HG03045 (cell line): ENCODE measurements around the gene CDH23.

Experiments used
- ATAC-seq: cut with Tn5 transposase; IDR thresholded peaks from one replicate; pipeline ENCODE4 v1.9.1; 2021; ENCODE audit warnings: mild to moderate bottlenecking, moderate library complexity; ENCODE audit not compliant: unreplicated experiment

CDH23 gene

DNA sequence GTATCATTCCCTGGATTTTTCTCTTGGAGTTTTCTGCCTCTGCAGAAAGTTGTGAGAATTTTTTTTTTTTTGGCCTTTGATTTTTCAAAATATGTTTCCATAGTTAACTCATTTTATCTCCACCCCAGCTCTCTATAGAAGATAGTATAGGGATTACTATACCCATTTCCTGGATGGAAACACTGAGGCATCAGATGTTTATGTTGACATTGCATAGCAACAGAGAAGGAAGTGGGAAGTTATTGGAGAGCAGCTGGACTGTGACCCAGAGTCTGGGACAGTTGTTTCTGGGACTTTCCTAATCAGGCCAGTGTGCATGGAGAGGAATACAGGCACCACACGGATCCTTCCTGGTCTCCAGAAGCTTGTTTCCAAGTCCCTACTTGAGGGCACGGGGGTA lies 158.0 kb downstream of the CDH23 start:
- ATAC-seq: no peak

DNA sequence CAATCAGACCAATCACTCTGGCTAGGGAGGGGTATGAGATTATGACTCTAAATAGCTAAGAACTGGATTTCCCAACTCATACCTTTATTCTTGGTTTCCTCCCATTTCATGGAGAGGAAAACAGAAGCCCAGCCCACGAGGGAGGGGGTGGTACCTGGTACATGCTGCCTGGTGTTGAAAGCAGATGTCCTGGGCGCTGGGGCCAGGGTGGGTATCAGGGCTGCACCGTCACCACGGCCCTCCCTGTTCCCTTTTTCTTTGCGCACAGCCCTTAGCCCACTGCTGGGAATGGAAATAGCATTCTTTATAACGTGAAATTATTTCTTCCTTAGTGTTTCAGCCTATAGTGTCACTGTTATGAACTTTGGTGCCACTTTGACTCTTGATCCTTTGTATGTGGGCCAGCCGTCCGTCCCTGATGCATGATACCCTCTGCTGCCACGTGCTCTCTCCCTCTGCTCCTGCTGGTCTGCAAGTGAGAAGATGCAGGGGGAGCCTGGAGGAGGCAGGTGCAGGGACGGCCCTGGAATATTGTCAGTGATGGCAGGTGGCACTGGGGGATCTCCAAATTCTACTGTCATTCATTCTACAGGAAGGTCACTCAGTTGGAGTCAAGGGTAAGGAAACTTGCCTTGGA lies 158.5 kb downstream of the CDH23 start:
- ATAC-seq: no peak

DNA sequence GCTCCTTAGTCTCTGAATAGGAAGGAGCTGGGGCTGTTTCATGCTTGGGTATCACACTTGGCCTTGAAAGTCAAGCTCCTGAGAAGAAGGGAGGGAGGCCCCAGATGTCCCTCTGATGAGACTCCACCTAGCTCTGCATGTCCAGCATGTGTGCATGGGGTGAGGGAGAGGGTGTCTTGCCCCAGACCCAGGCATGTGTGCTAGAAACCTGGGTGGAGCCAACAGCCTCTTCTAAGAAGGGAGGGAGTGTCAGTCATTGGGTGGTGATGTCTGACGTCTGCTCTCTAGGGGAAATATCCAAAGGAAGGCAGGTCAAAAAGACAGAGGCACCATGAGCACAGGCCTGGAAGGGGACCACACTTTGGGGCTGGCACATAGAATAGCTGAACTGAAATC lies 159.0 kb downstream of the CDH23 start:
- no peak for ATAC-seq

DNA sequence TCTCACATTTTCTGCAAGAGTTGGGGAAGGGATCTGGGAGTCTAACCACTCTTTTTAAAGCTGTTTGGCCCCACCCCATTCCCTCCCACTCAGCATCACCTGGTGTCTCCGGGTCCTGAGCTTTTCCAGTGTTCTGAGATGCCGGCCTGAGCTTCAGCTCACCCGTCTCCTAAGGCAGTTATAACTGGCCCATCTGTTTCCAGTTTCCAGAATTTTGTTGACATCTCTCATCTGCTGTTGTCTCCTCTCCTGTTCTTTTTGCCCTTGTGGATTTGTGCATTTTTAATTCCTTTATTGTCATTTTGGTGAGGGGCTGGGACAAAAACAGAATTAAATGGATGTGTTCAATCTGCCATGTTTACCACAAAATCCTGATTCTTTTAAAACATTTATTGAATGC lies 162.3 kb downstream of the CDH23 start:
- no peak for ATAC-seq

DNA sequence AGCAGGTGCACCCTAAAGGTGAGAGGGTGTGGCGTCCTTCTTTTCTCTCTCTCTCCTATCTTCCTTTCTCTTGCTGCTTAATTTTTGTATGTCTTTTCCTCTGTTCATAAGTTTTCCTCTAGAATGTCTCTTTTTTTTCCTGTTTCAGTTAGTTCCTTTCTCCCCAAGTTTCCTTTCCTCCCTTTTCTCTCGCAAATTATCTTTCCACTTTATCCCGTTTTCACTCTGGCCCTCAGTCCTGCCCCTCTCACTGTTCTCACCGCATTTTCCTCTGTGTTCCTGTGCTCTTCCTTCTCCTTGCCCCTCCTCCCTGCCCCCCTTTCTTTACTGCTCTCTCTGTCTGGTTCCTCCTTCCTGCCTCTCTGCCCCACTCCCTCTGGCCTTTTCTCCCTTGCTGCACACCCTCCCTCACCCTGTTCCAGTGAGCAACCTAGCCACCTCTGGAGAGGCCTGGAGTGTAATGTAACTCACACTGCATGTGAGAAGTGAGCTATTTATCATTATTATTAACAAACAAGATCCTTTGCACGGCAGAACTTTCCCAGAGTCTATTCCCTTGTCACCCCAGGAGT lies 164.4 kb downstream of the CDH23 start:
- no peak for ATAC-seq

DNA sequence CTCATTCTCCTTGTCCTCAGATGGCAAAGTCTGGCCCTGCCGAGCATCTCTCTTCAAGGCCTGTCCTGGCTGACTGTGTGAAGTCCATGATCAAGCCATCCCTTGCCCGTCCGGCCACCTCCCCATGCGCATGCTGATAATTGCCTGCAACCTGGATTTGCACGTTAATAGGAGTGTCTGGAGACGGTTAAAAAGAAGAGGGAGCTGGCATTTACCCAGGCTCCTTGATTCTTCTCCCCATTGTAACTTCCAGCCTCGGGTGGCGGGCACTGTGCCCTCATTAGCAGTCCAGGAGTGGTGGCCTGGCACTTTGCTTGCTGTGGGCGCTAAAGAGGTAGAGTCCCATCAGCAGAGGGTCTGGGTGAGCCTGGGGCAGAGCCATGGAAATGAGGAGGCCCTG lies 165.5 kb downstream of the CDH23 start:
- no peak for ATAC-seq

DNA sequence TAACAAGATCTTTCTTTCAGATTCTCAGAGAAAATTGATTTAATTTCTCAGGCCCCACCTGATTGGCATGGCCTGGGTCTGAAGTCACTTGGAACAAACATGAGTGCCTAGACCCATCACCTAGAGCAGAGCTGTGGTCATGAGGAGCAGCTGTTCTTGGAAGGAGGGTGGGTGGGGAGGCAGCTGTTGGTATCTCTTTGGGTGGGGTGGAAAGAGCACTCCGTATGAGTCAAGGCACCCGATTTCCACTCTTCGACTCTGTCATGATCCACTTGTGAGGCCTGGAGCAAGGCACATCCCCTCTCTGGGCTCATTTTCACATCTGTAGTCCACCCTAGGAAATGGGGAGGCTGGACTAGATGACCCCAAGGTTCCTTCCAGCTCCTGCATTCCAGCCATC lies 166.2 kb downstream of the CDH23 start:
- no peak for ATAC-seq

DNA sequence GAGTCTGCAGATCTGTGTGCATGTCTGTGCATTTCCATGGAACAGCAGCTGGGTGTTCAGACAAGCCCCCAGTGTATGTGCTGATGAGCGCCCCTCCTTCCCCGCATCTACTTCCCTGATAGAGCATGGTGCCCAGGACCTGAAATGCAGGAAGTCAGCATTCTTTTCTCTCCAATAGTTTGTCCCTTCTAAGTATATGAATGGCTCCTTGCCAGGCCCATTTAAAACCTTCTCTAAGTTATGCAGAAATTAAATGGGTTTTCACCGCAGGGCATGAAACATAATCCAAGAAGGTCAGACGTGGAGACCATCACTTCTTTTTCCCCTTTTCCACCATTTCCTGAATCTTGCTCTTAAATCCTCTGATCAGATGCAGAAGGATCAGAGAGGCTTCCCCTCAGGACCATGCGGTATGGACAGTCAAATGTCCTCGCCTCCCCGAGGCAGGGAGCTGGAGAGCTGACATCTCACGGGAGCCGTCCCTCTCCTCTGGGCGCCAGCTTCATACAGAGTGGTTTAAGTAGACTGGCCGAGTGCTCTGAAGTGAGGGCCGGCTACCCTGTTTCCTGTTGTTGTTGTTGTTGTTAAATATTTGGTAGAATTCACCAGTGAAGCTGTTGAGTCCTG lies 167.6 kb downstream of the CDH23 start:
- ATAC-seq: no peak

DNA sequence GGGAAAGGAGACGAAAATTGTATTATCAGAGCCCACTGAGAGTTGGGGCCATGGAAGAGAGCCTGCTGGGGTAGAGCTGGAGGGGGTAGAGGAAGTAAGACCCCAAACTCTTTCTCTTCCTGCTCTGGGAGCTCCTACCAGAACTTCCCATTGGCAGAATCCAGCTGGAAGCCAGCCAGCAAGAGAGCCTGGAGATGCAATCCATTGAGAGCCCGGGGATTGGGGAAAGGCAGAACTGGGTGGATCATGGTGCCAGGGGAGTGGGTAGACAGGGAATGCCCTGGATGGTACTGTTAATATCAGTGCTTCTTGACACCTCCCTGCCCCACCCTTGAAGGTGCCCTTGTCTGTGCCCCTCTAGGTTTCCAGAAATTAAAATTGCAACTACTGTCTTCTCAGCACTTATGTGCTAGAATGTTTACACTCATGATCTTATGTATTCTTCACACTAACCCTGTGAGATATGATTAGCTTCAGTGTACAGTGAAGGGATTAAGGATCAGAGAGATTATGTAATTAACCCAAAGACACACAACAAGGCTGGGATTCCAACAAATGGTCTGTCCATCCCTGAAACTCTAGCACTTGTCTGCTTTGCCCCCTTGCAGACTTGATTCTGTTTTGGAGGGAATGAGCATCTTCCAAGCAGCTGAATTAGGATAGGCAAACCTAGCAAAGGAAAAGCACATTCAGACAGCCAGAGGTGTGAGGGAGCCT lies 168.7 kb downstream of the CDH23 start:
- no peak for ATAC-seq

DNA sequence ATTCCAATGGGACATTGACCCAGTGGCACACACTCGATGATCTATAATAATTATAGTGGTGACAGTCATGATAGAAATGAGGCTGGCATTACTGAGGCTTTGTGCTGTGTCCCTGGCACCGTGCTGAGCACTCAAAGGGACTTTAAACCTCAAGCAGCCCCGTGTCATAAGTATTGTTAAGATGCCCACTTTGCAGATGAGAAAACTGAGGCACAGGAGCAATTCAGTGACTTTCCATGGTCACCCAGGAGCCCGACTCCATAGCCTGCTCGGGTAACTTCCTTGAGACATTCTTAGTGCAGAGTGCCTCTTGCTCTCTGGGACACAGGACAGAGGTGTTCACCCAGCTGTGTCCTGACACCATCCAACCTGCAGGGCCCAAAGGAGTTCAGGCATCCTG lies 170.3 kb downstream of the CDH23 start:
- no peak for ATAC-seq

DNA sequence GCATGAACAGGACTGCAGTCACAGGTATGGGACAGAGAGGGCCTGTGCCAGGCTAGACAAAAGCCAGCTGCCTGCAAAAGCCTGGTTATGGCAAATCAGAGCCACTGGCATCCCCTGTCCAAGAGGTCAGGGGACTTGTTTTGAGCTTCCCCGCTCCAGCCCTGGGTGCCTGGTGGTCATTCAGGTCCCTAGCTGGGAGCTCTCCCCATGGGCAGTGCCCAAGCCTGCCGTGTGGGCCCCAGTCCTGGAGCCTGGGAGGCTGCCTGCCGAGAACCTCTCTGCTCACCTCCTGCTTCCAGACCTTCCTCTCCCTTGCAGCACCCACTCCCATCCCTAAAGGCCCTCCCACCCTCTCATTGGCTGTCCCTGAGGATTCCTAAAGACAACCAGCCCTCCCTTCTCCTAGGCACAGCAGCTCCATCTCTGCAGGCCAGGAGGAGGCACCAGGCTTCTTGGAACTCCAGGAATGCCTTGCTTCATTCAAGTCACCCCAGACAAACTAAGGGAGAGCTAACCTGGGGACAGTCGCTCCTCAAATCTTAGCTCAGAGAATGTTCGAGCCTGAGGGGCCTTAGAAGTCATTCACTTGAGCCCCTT lies 172.3 kb downstream of the CDH23 start:
- no peak for ATAC-seq

DNA sequence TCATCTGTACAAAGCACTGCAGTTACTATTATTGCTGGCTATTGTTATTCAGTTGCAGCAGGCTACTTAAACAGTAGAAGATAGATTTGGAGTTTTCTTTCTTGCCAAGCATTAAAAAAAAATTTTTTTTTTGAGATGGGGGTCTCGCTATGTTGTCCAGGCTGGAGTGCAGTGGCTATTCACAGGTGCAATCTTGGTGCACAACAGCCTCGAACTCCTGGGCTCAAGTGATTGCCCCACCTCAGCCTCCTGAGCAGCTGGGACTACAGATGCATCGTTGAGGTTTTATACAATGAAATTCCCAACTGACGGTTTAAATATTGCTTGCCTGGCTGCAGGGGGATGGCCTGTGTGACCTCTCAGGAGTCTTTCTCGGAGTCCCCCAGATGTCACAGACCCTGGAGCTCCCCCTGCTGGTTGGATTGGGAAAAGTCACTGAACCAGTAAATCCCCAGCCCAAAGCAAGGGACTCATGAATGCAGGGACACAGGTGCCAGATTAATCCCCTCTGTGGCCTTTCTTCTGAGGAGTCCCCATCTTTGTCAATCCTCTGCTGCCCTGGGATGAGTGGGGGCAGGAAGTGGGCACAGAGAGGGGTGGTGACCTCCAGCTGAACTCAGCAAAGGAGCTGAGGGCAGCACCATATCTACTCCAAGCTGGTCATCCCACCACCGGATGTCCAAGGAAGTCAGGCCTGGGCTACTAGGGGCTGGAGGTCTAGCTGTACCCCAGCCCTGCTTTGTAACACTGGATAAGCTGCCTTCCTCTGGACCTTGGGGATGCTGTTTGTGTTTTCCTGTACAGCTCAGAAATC lies 173.3 kb downstream of the CDH23 start:
- no peak for ATAC-seq

DNA sequence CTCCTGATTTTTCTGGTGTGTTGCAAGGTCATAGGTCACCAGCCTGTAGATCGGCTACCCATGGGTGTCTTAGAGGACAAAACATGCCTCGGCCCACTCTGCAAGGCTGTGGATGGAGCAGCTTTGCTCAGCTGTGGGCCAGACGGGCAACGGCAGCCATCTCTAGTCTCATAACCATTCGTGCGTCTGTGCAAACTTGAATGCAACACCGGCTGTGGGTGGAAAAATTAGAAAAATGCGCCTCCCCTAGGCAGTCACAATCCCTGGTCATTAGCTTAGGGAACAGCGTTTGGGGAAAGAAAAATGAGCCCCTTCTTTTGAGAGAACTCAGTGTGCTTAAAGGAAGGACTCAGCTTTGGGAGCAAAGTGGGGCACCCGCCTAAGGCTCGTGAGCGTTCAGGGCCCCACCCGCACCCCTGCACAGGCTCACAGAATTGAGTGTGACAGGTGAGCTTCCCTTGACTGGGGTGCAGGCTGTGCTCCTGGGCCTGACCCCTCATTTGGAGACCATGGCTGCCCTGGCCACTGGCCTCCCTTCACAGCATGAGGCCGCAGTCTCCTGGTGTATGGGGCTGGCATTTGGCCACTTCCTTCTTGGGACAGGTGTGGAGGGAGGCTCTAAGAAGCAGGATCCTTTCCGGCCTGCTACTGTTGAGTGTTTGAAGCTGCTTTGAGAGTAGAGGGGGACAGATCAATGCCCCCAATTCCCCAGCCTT lies 174.9 kb downstream of the CDH23 start:
- no peak for ATAC-seq

DNA sequence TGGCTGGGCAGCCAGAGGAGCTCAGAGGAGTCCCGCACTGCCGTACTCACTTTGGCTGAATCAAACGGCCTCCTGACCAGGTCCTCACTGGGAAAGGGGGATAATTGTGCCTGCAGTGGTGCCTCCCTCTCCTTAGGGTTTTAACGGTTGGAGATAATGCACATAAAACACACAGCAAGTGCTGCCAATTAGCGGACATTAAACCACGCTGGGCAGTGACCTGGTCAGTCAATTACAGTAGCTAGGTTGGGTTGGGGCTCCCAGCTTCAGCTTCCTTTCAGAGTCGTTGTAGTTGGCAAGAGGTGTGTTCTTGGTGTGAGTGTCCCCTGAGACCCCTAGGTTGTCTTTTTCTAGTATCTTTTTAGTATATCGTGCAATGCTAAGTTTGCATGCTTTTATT lies 176.2 kb downstream of the CDH23 start:
- no peak for ATAC-seq

DNA sequence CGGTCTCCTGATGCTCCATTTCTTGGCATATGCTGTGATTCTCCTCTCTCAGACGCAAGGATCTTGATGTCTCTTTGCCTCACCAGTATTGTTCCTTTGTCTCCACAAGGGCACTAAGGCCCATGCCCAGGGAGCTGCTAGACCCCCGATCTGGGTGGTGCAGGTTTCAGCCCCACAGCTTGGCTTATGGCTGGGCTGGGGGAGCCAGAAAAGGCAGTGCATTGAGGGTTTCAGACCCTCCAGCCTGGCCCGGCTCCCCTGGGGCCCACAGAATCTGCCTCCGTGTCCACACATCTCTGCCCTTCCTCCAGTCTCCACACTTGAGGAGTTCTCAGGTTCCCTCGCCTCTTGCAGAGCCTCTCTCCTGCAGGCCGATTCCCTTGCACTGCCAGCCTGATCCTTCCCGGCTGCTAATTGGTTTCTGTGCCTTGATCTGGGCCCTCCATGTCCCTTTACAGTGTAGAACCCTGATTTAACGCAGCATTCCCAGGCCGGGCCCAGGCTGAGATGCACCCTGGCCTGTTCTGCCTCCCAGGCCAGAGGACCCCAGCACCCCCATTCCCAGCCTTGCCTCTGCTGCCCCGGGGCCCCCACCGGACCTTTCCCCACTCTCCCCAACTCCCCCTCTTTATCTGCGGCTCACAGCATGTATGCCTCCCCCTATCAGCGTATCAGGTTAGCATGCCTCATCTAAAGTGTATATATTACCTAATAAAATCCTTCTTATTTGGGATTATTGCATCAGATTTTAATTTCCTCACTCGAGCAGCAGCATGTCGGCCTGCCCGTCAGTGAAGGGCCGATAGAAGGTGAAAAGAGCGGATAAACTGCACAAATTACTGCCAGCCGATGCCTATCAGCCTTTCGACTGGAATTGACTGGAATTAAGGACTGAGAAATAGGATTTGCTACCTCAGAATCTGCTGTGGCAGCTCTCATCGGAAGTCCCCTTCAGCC lies 177.1 kb downstream of the CDH23 start:
- ATAC-seq: no peak

DNA sequence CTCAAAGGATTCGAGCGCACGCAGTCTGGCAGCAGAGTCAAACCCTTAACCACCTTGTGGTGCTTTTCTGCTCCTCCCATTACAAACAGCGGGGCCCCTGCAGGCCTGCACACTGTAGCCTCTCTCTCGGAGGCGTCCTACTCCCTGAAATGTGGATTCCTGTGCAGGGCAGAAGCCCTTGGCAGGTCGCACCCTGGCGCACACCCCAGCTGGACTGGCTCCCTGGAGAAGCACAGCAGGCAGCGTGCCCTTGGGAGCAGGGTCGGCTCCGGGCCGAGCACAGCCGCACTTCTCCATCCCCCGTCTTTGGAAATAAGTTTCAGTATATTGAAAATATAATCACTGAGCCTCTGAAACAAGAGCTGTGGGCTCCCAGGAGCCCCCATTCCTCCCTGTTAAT lies 178.7 kb downstream of the CDH23 start:
- ATAC-seq: no peak

DNA sequence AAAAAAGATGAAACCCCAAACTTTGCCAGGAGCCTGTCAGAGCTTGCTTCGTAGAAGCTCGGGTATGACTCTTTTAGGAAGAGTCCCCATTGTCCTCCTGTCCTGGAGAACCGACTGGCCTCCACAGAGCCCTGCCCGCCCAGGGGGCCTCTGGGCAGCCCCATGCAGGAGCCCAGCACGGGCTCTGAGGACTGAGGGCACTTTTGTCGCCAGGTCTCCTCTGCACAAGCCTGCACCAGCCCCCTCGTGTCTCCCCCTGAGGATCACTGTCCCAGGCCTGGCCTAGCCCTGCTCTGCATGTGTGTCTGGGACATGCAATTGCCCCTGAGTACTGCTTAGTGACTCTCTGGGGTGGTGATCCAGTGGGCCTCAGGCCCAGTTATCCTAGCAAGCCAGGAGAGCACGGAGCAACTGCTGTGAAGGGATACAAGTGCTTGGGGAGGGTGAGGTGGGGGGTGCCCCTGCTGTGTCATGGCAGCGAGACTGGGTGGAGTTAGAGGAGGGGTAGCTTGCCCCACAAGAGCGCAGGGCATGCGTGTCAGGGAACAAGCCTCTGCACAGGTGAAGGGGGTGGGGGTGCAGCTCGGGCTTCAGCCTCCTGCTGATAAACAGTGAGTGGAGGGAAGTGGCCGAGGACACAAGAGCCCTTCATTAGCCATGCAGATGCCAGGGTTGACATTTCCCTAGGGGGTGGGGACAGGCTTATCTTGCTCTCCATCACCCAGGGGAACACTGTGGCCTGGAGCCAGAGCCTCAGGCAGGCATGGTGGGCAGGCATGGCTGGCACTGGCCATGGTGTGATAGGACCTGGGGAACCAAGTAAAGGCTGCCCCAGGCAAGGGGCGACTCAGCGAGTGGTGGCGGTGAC lies 179.4 kb downstream of the CDH23 start:
- no peak for ATAC-seq

DNA sequence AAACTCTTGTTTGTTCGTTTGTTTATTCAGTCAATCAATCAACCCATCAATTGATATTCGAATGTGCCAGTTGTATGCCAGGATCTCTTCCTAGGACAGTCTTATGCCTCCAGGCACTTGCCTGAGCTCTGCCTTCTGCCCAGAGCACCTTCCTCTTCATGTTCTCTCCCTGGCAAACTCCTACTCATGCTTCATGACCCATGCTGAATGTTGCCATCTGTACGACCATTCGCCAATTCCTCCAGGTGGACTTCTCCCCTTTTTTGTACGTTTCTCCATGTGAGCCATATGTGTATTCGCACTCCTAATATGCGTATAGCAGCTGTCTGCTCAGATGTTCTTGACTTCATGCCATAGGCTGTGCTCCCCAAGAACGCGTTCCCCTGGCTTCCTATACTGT lies 180.1 kb downstream of the CDH23 start:
- ATAC-seq: no peak
